GM10266 (cell line): ENCODE data around the gene NOPCHAP1.

ENCODE experiments used
- DNase-seq: peaks from one replicate; pipeline ENCODE4 v3.0.0; 2012; ENCODE audit errors: extremely low spot score
- TF ChIP-seq, protein P1 (sequence below): IDR thresholded peaks from 2 replicates; pipeline ENCODE4 v1.5.1; 2012; ENCODE audit warnings: mild to moderate bottlenecking, low read depth; ENCODE audit not compliant: control insufficient read depth, insufficient read depth; ENCODE audit errors: missing control alignments

The NOPCHAP1 gene

DNA sequence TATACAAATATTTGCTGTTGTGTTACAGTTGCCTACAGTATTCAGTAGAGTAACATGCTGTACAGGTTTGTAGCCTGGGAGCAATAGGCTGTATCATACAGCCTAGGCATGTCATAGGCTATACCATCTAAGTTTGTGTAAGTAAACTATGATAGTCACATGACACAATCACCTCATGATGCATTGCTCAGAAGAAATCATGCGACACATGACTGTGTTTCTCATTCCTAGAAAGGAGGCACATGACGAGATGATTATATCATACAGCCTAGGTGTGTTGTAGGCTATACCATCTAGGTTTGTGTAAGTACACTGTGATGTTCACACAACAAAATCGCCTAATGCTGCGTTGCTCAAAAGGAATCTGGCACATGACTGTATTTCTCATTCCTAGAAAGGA lies 31.9 kb downstream of the NOPCHAP1 start:
- TF ChIP-seq, protein P1, sequence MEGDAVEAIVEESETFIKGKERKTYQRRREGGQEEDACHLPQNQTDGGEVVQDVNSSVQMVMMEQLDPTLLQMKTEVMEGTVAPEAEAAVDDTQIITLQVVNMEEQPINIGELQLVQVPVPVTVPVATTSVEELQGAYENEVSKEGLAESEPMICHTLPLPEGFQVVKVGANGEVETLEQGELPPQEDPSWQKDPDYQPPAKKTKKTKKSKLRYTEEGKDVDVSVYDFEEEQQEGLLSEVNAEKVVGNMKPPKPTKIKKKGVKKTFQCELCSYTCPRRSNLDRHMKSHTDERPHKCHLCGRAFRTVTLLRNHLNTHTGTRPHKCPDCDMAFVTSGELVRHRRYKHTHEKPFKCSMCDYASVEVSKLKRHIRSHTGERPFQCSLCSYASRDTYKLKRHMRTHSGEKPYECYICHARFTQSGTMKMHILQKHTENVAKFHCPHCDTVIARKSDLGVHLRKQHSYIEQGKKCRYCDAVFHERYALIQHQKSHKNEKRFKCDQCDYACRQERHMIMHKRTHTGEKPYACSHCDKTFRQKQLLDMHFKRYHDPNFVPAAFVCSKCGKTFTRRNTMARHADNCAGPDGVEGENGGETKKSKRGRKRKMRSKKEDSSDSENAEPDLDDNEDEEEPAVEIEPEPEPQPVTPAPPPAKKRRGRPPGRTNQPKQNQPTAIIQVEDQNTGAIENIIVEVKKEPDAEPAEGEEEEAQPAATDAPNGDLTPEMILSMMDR = no peak
- no peak for DNase-seq

DNA sequence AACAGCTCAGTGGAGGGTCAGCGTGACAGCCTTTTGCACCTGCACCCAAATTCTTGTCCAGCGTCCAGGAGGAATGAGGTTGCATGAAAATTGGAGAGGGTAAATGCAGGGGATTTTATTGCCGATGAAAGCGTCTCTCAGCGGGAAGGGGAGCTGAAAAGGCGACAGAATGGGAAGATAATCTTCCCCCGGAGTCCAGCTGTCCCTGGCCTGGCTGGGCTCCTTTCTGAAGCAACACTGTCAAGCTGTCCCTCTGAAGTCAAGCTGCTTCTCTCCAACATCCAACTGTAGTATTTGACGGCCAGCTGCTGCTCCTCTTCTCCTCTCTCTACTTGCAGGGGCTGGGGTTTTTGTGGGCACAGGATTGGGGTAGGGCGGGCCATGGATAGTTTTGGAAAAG lies 32.7 kb downstream of the NOPCHAP1 start:
- TF ChIP-seq, protein P1 = no peak
- DNase-seq = no peak

DNA sequence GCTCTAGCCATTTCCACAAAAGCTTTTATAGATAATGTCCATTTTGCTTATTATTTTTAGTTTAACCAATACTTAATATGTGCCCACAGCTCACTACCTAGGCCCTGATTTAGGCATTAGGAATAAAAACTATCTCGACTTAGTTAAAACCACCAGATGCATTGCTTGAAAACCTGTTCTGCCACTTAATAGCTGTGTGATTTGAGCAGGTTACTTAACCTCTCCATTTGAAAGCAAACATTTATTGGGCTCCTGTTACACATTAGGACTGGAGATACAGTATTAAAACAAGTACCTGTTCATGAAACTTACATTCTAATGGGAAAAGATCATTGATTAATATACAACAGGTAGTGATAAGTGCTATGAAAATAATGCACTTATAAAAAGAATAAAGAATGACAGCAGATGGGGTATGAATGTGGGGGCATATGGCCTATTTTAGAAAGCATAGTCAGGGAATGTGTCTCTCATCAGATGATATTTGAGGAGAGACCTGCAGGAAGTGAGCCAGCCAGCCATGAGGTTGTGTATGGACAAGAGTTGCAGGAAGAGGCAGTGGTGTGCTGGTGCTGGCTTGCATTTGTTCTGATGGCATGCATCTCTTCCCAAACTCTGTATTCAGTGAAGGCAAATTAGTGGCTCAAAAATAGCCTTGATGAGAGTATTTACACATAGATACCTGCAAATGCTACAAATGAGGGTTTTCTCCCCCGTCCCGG lies 34.3 kb downstream of the NOPCHAP1 start:
- no peak for DNase-seq
- TF ChIP-seq, protein P1 = no peak

DNA sequence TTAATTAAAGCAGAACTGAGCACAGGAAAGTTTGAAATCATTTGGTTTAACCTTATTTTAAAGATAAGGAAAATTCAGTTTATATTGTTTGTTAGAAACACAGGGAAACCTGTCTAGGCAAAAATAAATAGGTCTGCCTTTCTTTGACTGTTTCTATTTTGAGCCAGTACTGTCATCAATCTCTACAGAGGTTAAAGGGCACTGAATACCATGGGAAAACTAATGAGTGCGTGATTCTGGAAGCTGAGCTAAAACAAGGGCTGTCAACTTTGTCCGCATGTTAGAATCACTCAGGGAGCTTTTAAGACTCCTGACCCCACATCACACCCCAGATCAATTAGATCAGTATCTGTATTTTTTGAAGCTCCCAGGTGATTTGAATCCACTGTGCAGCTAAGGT lies 38.8 kb downstream of the NOPCHAP1 start:
- no peak for DNase-seq

DNA sequence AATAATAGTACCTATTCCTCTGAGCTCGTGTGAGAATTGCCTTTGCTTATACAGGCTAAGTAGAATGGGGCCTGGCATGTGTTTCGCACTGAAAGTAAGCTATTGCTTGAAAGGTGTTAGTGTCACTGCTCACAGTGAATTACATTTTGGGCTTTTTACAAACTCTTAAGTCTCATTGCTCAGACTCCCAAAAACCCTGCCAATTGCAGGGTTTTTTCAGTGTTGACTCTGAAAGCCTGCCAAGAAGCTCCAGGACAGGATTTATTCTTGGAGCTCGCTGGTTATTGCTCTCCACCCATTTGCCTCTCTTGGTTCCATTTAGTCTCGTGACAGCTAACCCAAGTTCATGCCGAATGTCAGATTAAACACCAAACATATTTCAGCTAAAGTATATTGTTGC lies 39.8 kb downstream of the NOPCHAP1 start:
- no peak for DNase-seq
- TF ChIP-seq, protein P1 = no peak

More for the DNA sequence above, 38.8 kb downstream of the NOPCHAP1 start:
- TF ChIP-seq, protein P1 = no peak

DNA sequence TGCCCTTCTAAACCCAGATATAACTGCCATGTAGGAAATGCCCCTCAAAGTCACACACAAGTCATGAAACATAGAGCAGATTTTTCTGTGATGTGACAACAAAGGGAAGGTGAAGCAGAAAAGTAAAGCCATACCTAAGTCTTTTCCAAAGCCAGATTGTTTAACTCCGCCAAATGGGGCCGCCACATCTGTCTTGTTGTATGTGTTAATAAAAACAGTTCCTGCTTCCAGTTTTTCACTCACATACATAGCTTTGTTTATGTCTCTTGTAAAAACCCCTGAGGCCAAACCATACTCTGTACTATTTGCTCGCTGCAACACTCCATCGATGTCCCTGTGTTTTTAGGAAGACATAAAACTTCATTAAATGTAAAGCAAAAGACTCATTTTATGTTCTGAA lies 40.3 kb downstream of the NOPCHAP1 start:
- DNase-seq = no peak
- TF ChIP-seq, protein P1 = no peak
